Spleen (tissue), 11 donors: Measurements from ENCODE around the gene KIZ. TPM values are rescaled to one million over a fixed set of nuclear protein-coding genes. Genes with fewer than 3 reads are reported as not detected.

Source experiments
- DNase-seq: peaks from one replicate; pipeline ENCODE4 v3.0.0-alpha.2; 2020
- H3K27ac ChIP-seq, 8 donors: fragments of 200-600 bp; sonication (generic) in 7 of 8; 1 replicate in 4 of 8; 2 replicates in 4 of 8; pipeline versions ENCODE4 v1.5.0 to v1.8.0; 2016 to 2021; ENCODE audit warnings: inconsistent platforms in 4 of 8, mild to moderate bottlenecking in 4 of 8, moderate library complexity in 1 of 8
- H3K27me3 ChIP-seq, 7 donors: fragments of 200-600 bp; sonication (generic) in 6 of 7; replicated peaks in 1 of 7; 1 replicate in 4 of 7; 2 replicates in 3 of 7; pipeline versions ENCODE4 v1.5.0 to v1.8.0; 2016 to 2021; ENCODE audit warnings: inconsistent platforms in 3 of 7, mild to moderate bottlenecking in 1 of 7
- H3K36me3 ChIP-seq, 6 donors: fragments of 200-600 bp; sonication (generic) in 5 of 6; 1 replicate in 4 of 6; 2 replicates in 2 of 6; pipeline versions ENCODE4 v1.5.0 to v1.8.0; 2016 to 2021; ENCODE audit warnings: inconsistent platforms in 2 of 6
- H3K4me1 ChIP-seq, 6 donors: fragments of 200-600 bp; sonication (generic) in 5 of 6; 1 replicate in 3 of 6; 2 replicates in 3 of 6; pipeline versions ENCODE4 v1.5.0 to v1.8.0; 2016 to 2021; ENCODE audit warnings: inconsistent platforms in 3 of 6
- H3K4me3 ChIP-seq, 8 donors: fragments of 200-600 bp; sonication (generic) in 7 of 8; 1 replicate in 4 of 8; 2 replicates in 4 of 8; pipeline versions ENCODE4 v1.5.0 to v1.8.0; 2016 to 2021; ENCODE audit warnings: inconsistent platforms in 4 of 8, mild to moderate bottlenecking in 4 of 8, moderate library complexity in 2 of 8
- H3K9me3 ChIP-seq, 8 donors: fragments of 200-600 bp; sonication (generic) in 7 of 8; 1 replicate in 4 of 8; 2 replicates in 4 of 8; pipeline versions ENCODE4 v1.5.0 to v1.8.0; 2016 to 2021; ENCODE audit warnings: inconsistent platforms in 4 of 8
- POLR2A ChIP-seq, 3 donors: fragments of 450-650 bp; IDR thresholded peaks; one replicate each; pipeline ENCODE4 v1.5.1; 2017; ENCODE audit warnings: antibody characterized with exemption in 3 of 3, mild to moderate bottlenecking in 1 of 3
- POLR2AphosphoS5 ChIP-seq, 3 donors: sonication (generic); formaldehyde crosslinking; IDR thresholded peaks; one replicate each; pipeline ENCODE4 v1.5.1; 2017; ENCODE audit warnings: antibody characterized with exemption in 3 of 3
- WGBS, 5 donors: extraction: QIAGEN DNeasy Blood & Tissue Kit in 3 of 5; methylation state at CpG; one replicate each; pipeline versions ENCODE4 v1.1.5 to v1.1.7; 2013 to 2018; 5-methylcytosine and 5-hydroxymethylcytosine counted together
- intact Hi-C: fragments of 100-400 bp; cut with DNase I; formaldehyde crosslinking; loops from one replicate; pipeline ENCODE4 v1.15.0; 2023; ENCODE audit warnings: low total_unique reads
- polyA plus RNA-seq, 3 donors: library from polyadenylated mRNA; stranded (reverse); fragments of 200-250 nt; gene quantifications; one replicate each; pipeline ENCODE4 v1.2.1, GENCODE V29; 2013
- total RNA-seq, 7 donors: library from RNA; depleted of rRNA in 3 of 7; stranded (reverse); fragments of >200 nt in 3 of 7; fragmentation: NEBNext Ultra II Directional in 4 of 7; extraction: Animal tissue kit (Norgen Biotek cat#: 25700) in 4 of 7; gene quantifications; one replicate each; pipeline versions ENCODE4 v1.1.0 to v1.2.1, GENCODE V29; 2016 to 2021
- TF ChIP-seq, protein P1 (sequence below), 11 experiments: fragments of 200-600 bp in 7 of 11; fragments of 450-650 bp in 4 of 11; sonication (generic) in 4 of 11; IDR thresholded peaks in 8 of 11; conservative IDR thresholded peaks in 3 of 11; 1 replicate in 7 of 11; 2 replicates in 4 of 11; pipeline versions ENCODE4 v1.4.0 to v1.8.0; 2016 to 2021; ENCODE audit warnings: antibody characterized with exemption in 11 of 11, inconsistent platforms in 4 of 11, mild to moderate bottlenecking in 1 of 11
- donor health status: healthy with polysubstance abuse.
- donor health status: DM: no; HTN: no; CAD: no; lungs with moderate emphysema.
- donor health status: DM: no; HTN: no; CAD: no.
- donor health status: Bipolar disorder and iron deficiency.
- donor health status: healthy.
- donor health status: DM: no; HTN: no; CAD: no.
- donor health status: DM: yes; HTN: yes; CAD: no.

The KIZ gene
- total and polyA plus RNA-seq, 10 donors, result 9.5 to 57.9 (median 20.2) TPM

DNA sequence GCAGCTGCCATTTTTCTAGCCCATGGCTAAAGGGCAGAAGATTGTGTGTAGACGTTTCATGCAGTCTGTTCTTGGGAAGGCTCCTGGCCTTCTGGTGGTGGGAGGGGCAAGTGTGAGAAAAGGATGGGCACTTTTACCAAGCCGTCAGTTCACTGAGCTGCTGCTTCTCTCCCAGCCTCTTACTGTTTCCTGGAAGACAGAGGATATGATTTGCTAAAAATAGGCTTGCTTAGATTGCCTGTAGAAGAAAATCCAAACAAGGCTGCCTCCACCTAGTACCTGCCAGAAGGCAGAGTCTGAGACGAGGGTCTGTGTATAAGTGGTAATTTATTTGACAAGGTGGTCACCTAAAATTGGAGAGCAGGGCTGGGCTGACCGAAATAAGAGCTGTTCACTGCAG, 7.5 kb downstream of the KIZ start:
- H3K4me3 ChIP-seq, result no peak overlapping the region
- DNase-seq, result no peak
- intact Hi-C loops, result no loop called here
- H3K9me3 ChIP-seq, result no peaks in the 10 kb centered on the region
- TF ChIP-seq POLR2AphosphoS5 (IDR thresholded peaks at IDR 0.05) (no peak), POLR2A (IDR thresholded peaks at IDR 0.05) (no peak)
- TF ChIP-seq, protein P1, sequence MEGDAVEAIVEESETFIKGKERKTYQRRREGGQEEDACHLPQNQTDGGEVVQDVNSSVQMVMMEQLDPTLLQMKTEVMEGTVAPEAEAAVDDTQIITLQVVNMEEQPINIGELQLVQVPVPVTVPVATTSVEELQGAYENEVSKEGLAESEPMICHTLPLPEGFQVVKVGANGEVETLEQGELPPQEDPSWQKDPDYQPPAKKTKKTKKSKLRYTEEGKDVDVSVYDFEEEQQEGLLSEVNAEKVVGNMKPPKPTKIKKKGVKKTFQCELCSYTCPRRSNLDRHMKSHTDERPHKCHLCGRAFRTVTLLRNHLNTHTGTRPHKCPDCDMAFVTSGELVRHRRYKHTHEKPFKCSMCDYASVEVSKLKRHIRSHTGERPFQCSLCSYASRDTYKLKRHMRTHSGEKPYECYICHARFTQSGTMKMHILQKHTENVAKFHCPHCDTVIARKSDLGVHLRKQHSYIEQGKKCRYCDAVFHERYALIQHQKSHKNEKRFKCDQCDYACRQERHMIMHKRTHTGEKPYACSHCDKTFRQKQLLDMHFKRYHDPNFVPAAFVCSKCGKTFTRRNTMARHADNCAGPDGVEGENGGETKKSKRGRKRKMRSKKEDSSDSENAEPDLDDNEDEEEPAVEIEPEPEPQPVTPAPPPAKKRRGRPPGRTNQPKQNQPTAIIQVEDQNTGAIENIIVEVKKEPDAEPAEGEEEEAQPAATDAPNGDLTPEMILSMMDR (IDR thresholded peaks at IDR 0.05 in 8 of 11, conservative IDR thresholded peaks at IDR 0.05 in 3 of 11), result no peak
- H3K27me3 ChIP-seq, result no peaks in the 10 kb centered on the region
- no peak overlapping the region for H3K27ac ChIP-seq
- peaks cover 2 to 74% (median 18%) of the 10 kb centered on the region in 6 donors for H3K36me3 ChIP-seq
- 78 to 88% (median 86%) methylated on average over 4 of the region's 4 CpGs for WGBS, 5 donors
- H3K4me1 ChIP-seq, result no peaks in the 10 kb centered on the region

DNA sequence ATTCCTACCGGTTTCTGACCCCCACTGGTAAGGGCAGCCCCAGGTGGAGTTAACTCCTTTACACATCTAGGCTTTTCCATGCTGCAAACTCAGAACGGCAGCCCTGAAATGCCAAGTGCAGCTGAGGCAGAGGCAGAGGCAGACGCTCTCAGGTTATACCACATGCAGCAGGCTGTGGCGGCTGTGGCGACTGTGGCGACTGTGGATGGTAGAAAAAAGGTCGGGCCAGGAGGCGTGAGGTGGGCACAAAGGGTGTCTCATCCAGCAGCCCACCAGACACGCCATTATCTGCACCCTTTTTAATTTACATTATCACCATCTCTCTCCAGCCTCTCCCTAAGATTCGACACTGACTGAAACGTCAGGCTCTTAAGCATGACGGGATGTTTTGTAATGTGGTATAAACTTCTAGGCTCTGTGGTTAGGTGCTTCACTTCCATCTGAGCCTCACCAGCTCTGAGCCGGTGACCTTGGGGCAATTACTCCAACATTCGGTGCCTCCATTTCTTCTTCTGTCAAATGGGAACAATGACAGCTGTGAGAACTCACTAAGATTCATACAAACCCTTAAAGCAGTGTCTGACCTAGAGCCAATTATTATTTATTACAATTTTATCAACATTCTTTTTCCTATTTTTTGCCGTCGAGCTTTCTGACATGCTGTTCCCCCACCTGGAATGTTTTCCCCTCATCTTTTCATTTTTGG, 8.2 kb downstream of the KIZ start:
- Histone ChIP-seq H3K27ac (no peak overlapping the region), H3K9me3 (no peaks in the 10 kb centered on the region), H3K4me3 (no peak overlapping the region), H3K27me3 (no peaks in the 10 kb centered on the region), H3K4me1 (no peaks in the 10 kb centered on the region), H3K36me3 (peaks cover 3 to 79% (median 21%) of the 10 kb centered on the region in 6 donors)
- intact Hi-C loops, result no loop called here
- DNase-seq, result no peak
- TF ChIP-seq, protein P1 (IDR thresholded peaks at IDR 0.05 in 8 of 11, conservative IDR thresholded peaks at IDR 0.05 in 3 of 11), result no peak
- TF ChIP-seq POLR2A (IDR thresholded peaks at IDR 0.05) (no peak), POLR2AphosphoS5 (IDR thresholded peaks at IDR 0.05) (no peak)
- 89 to 94% (median 92%) methylated on average over 16 of the region's 16 CpGs for WGBS, 5 donors

DNA sequence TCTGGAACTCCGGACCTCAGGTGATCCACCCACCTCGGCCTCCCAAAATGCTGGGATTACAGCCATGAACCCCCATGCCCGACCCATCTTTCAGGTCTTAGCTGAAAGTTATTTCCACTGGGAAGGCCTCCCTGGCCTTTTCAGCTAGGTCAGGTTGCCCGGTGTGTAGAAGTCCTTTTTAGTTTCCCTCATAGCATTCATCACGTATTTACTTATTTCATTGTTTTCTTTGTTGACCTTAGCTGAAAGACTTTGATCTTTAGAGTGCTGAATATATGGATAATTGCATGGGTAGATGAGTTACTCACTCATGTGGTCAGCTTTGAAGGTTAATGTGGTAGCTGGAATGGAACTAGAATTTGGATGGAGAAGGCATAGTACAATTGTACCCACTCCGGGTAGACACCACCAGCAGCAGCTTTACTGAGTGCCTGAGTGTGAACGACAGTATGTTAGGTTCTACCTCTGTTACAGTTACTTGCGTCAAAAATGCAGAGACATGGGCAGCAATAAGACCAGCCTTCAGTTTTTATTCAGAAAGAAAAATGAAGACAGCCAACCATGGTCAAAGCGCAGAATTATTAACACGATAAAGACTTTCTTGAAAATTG, 9.1 kb downstream of the KIZ start:
- peaks cover 3 to 86% (median 21%) of the 10 kb centered on the region in 6 donors for H3K36me3 ChIP-seq
- H3K9me3 ChIP-seq, result no peaks in the 10 kb centered on the region
- TF ChIP-seq POLR2AphosphoS5 (IDR thresholded peaks at IDR 0.05) (no peak), POLR2A (IDR thresholded peaks at IDR 0.05) (no peak)
- TF ChIP-seq, protein P1 (IDR thresholded peaks at IDR 0.05 in 8 of 11, conservative IDR thresholded peaks at IDR 0.05 in 3 of 11), result no peak
- no peak overlapping the region for H3K27ac ChIP-seq
- intact Hi-C loops, result no loop called here
- H3K4me1 ChIP-seq, result no peaks in the 10 kb centered on the region
- 97% methylated on average over 10 of the region's 10 CpGs for WGBS, 5 donors
- H3K27me3 ChIP-seq, result no peaks in the 10 kb centered on the region
- no peak overlapping the region for H3K4me3 ChIP-seq
- no peak for DNase-seq

DNA sequence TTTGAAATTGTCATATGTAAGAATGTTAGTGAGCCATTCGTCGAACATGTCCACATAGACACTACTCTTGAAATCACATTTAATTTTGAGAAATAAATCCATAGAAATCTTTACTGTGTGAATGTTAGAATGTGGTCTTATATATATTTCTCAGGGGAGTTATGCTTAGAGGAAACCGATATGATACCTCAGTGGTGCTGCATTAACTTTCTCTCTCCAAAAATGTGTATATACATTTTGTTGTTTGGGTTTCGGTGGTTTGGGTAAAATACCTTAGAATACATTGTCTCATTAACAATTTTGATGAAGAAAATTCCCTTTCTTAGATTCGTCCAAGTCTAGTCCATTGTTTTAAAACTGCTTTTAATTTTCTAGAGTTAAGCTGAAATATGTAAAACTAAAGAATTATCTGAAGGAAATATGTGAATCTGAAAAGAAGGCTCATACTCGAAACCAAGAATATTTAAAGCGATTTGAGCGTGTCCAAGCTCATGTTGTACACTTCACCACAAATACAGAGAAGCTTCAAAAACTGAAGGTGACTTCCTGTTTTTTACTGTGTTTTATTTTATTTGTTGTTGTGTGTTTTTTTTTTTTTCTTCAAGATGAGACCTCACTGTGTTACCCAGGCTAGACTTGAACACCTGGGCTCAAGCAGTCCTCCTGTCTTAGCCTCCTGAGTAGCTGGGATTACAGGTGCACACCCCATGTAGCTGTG, 10.3 kb downstream of the KIZ start:
- intact Hi-C loops, result no loop called here
- Histone ChIP-seq H3K27me3 (no peaks in the 10 kb centered on the region), H3K27ac (no peak overlapping the region), H3K9me3 (no peaks in the 10 kb centered on the region), H3K36me3 (peaks cover 3 to 91% (median 21%) of the 10 kb centered on the region in 6 donors), H3K4me3 (no peak overlapping the region), H3K4me1 (no peaks in the 10 kb centered on the region)
- 90 to 95% (median 93%) methylated on average over 8 of the region's 8 CpGs for whole genome bisulfite sequencing, 5 donors
- TF ChIP-seq, protein P1 (IDR thresholded peaks at IDR 0.05 in 8 of 11, conservative IDR thresholded peaks at IDR 0.05 in 3 of 11), result no peak
- TF ChIP-seq POLR2A (IDR thresholded peaks at IDR 0.05) (no peak), POLR2AphosphoS5 (IDR thresholded peaks at IDR 0.05) (no peak)
- no peak for DNase-seq
